ELR (cell line): Measurements from ENCODE around the gene CFAP99.

Experiments used
- DNase-seq: peaks from one replicate; pipeline ENCODE4 v3.0.0-alpha.2; 2015; ENCODE audit warnings: low read depth

Gene CFAP99

DNA sequence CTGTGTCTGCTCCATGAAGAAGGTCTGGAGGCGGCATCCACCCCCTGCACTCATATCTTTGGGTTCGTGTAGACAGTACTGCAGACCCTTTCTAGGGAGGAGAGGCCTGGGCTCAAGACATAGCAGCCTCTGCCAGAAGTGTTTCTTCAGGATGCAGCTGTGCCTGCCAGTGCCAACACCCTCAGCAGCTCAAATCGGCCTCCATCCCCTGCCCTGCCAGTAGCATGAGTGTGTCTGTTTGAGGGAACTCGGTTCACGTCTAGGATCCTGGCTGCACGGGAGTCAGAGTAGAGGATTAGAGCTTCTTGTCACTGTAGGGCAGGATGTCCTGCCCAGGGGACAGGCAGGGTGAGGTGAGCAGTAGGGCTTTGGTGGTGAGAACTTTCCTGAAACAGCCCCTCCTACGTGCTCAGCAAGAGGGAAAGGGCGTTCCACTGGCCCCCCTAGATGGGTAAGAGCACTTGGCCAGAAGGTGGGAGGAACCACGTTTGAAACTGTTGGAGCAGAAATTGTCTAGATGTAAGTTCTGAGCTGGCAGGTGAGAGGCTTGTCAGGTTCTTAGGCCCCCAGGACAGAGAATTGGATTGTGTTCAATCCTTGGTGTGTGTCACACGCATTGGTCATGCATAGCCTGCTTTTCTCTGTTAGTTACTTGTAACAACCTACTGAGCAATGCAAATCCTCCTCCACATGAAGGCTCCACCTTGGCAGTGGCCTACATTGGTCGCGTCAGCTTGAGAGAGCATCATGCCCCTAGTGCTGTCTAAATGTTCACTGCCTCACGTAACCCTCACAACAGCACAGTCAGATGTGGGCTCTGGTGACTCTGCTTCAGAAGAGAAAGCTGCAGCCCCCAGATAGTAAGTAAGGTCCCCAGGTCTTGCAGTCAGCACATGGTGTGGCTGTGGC is 91.8 kb downstream of the CFAP99 start:
- no peak for DNase-seq

DNA sequence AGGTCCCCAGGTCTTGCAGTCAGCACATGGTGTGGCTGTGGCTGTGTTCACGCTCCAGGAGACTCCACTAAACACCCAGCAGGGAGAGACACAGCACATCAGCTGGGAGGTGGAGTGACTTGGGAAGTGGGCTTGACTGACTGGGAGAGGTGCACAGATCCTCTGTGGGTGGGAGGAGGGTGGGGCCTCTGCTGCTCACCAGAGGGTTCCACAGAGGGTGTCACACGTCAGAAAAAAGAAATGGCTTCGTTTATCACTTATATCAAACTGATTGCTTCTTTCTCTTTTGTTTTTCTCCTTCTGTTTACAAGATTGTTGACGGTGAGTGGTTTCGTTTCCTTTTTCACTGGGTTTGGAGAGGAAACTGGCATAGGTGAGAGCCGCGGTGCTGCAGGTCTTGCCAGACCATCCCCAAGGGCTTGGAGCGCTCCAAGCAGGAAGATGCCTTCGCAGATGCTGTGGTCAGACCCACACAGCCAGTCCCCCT is 92.9 kb downstream of the CFAP99 start:
- no peak for DNase-seq
